NCI-H345 (cell line): ENCODE measurements around the gene GPR61.
A peak's percentile ranks its signal among the peaks of the same experiment; 100 is the strongest.

ENCODE experiments used
- DNase-seq: peaks from one replicate; lab custom pipeline; 2025; lab: John Stamatoyannopoulos, UW

The GPR61 gene

GRCh38 chr1:109535971-109536491 is 3.6 kb upstream of the GPR61 start:
- peak; percentile 63 for DNase-seq

DNA sequence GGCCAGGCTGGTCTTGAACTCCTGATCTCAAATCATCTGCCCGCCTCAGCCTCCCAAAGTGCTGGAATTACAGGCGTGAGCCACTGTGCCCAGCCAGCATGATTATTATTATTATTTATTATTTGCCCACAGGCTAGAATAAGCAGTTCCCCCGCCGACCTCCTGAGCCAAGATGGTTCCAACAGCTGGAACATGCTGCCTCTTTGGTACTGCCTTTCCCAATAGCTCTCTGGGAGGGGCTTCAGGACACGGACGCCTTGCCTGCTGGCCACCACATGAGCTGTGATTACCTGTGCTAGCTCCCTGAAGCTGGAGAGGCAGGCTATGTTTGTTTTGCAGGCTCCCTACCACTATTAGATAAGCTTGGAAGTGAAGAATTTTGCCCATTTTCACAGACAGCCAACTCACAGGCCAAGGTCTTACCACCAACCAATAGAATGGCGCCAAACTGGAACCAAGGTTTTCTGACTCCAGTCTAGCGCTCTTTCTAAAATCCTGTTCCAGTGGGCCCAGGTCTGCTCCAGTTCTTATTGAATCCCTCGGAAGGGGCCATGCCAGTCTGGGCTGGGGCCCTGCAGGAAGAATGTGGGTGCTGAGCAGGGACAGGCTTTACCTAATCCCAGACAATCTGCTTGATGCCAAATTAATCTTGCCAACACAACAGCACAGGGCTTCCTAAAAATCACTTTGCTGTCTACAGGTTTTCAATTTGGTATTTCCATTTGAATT is 2.1 kb upstream of the GPR61 start:
- DNase-seq, result no peak

- no peak for DNase-seq
Measured at GRCh38 chr1:109538827-109539555, 681 bp upstream of the GPR61 start.

DNA sequence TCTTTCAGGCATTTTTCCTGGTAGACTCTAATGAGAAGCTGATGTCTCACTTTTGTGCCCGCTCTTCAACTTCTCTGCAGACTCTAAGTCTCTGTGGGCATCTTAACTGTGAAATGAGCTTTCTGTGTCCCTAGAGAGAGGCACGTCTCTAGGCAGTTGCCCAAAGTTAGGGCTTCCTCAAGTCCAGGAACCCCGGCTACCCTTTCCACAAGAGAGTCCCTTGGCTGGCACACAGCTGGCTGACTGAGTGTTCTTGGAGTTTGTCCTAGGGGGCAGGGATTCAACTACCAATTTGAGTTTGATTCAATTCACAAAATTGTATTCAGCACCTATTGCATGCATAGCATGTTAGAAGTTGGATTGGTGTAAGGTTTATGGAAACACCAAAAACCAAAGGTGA is 1.4 kb downstream of the GPR61 start:
- DNase-seq, result no peak

- no peak for DNase-seq
Measured at GRCh38 chr1:109542657-109543056, 3.0 kb downstream of the GPR61 start.

DNA sequence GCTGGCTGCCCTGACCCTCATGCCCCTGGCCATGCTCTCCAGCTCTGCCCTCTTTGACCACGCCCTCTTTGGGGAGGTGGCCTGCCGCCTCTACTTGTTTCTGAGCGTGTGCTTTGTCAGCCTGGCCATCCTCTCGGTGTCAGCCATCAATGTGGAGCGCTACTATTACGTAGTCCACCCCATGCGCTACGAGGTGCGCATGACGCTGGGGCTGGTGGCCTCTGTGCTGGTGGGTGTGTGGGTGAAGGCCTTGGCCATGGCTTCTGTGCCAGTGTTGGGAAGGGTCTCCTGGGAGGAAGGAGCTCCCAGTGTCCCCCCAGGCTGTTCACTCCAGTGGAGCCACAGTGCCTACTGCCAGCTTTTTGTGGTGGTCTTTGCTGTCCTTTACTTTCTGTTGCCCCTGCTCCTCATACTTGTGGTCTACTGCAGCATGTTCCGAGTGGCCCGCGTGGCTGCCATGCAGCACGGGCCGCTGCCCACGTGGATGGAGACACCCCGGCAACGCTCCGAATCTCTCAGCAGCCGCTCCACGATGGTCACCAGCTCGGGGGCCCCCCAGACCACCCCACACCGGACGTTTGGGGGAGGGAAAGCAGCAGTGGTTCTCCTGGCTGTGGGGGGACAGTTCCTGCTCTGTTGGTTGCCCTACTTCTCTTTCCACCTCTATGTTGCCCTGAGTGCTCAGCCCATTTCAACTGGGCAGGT is 3.8 kb downstream of the GPR61 start:
- no peak for DNase-seq

- DNase-seq, result no peak
Measured at GRCh38 chr1:109543988-109544735, 4.5 kb downstream of the GPR61 start.

DNA sequence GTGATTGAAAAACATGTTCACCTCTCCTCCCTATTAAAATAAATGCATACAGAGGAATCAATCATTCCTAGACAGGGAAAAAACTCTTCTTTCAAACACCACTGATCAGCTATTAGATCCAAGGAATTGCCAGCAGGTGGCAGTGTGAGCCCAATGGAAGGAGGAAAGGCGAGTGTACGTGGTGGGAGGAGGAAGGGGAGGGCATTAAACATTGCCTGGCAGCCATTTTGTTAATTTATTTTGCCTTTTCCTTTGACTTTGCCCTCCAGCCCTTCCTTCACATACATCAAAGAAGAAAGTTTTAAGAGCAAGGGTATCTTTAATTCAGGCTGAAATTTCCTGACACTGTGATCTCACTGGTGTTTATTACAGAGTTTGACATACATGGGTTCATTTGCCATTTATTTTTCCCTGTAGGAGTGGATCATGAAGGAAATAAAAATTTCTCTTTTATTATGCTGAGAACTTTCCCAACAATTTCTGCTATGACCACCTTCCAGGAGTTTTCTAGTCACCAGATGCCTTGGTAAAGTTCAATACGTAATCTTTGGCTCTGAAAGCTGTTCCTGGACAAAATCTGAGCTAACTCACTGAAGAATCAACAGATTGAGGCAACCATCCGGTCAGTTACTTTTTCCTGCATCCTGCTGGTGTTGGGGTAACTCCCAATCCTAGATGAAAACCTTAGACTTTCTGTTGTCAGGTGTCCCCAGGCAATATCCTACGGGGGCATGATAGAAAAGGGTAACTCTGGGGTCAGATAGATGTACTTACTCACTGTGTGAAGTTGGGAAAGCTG is 6.8 kb downstream of the GPR61 start:
- peak; percentile 94 for DNase-seq

DNA sequence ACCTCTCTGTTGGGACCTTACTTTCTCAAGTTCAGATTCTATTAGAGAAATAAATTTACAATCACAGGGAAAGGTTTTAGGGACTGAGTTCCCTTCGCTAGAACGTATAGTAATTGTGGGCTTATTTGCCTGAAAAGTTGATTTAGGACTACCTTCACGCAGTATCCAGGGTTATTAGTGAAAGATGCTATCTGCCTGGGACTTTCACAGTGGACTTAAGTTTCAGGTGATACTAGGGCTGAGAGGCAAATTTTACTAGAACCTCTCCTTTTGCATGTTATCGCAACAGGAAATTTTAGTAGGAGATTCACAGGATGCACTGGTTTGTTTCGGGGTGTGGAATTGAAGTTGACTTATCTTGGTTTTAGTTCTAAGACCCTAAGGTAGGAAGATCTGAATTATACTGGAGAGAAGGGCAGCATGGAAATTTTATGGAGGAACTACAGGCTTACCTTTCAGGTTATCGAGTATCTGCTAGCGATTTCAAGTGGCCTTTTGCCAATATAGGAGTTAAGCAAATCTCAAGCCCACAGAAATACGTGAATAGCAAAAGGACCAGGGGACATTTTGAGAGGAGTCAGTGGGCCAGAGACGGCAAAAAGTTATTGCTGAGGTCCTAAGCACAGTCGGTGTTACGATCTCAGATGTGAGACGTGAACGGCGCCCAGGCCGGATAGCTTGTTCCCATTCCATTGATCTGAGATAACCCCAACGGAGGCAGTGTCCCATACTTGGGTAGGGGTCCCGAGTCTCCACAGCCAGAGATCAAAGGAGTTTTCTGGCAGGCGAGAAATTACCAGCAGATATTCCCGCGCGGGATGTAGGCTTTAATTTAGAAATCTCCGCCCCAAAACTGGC is 8.0 kb downstream of the GPR61 start:
- no peak for DNase-seq

DNA sequence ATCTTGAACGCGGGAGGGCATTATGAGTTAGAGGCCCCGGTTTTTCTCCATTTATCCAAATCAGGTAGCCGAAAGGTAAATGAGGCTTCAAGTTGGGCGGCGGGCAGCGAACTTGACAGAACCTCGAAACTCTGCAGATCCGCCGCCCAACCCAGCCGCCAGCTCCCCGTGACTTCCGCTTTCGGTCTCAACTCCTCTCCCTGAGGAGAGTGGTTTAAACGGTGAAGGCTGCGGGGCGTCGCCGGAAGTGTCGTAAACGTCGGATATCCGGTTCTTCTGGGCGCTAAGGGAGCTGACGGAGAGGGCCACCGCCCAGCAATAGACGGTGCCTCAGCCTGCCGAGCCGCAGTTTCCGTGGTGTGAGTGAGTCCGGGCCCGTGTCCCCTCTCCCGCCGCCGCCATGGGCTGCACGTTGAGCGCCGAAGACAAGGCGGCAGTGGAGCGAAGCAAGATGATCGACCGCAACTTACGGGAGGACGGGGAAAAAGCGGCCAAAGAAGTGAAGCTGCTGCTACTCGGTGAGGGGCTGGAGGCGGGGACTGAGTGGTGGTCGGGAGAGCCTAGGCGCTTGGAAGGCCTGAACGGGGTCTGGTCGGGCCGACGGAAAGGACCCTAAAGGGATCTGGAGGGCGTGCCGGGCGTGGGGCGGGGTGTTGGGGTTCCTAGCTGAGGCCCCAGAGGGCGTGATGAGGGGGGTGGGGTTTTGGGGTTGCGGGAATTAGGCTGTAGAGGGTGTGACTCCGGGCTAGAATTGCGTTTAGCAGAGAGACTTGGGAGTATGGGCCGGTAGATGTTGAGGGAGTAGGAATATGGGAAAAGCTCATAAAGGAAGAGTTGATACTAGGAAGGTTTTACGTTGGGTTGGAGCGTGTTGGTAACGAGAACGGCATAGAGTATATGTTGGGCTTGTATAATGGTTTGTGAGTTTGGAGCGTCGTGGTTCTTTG is 8.9 kb downstream of the GPR61 start, which contains the start of gene GNAI3:
TSS of gene GNAI3 (plus strand) at position 295 of the 947 bp plus-strand sequence. CDS start at position 401, 106 bp downstream.
- DNase-seq, result peak; percentile 95

GRCh38 chr1:109556563-109556962 is 16.9 kb downstream of the GPR61 start:
- no peak for DNase-seq

DNA sequence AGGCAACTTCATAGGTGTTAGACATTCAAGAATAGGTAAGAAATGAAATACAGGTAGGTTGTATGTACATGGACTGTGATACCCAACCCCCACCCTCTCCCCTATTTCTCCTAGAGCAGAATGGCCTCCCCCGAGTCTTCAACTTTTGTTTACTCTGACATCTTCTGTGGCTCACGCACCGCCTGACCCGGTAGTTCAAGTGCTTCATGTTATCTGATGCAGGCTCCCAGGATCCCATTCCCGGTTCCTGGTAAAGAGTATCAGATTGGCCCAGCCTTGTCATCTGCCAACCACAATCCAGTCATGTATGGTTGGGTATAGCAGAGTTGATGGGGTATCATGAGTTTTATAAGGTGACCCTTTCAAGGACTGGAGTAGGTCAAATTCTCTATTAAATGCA is 17.8 kb downstream of the GPR61 start:
- no peak for DNase-seq

DNA sequence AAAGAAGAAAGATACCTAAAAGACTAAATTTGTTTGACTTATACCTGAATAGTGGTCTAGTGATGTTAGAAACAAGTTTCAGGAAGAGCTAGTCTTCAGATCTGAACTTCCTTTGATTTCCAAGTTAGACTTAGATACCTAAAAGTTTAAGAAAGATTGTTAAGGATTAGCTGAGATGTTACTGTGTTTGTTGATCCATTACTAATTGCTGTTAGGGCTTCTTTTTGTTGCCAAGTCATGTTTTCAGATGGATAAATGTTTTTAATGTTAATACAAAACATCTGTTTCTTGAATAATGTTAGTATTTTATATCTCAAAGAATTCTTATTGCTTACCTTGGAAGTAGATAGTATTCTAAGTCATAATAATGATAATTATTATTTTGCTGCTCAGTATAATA is 20.3 kb downstream of the GPR61 start:
- DNase-seq, result no peak

- no peak for DNase-seq
Measured at GRCh38 chr1:109564194-109564878, 24.7 kb downstream of the GPR61 start.

GRCh38 chr1:109565241-109565640 is 25.6 kb downstream of the GPR61 start:
- no peak for DNase-seq

DNA sequence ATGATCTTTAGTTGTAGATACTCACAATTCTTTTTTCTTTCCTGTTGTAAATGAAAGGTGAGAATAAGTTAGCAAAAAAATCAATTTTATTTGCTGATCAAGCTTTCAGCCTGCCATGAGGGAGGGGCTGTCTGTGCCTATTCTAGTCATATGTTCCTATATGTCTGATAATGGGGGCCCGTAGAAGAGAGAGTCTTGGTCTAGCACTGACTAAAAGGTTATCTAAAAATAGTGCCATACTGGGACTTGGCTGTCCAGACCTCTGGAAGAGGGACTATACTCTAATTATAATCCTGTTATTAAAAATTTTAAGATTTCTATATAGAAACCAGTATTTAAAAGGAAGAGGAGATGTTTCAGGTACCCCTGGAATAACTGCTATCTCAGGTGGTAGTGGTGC is 27.3 kb downstream of the GPR61 start:
- no peak for DNase-seq

GRCh38 chr1:109567877-109568672 is 28.4 kb downstream of the GPR61 start:
- DNase-seq, result no peak

DNA sequence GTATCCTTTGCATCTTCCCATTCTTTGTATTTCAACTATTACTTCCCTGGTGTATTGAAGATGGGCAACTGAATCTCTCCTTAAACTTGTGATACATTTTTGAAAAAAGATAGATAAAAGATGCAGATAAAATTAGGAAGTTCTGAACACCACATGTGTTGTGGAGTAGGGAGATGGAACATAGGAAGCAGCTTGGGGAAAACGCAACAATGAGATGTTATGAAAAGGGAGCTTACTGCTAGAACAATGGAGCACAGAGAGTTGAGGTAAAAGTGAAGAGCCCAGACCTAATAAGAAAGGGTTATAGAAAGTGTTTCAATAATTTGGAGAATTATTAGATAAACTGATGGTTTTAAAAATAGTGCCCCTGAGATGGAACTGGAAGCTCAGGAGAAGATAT is 29.7 kb downstream of the GPR61 start:
- DNase-seq, result no peak
